Esophagus muscularis mucosa (tissue), 3 donors: ENCODE measurements around the gene DOCK6.

Experiments used
- POLR2A ChIP-seq: fragments of 450-650 bp; IDR thresholded peaks from one replicate; pipeline ENCODE4 v1.6.1; 2017; ENCODE audit warnings: antibody characterized with exemption, moderate library complexity, mild to moderate bottlenecking, low read depth
- POLR2AphosphoS5 ChIP-seq, 2 donors: sonication (generic); formaldehyde crosslinking; IDR thresholded peaks; one replicate each; pipeline ENCODE4 v1.6.1; 2017; ENCODE audit warnings: antibody characterized with exemption in 2 of 2
- TF ChIP-seq, protein P1 (sequence below), 3 experiments: fragments of 200-600 bp in 2 of 3; fragments of 450-650 bp in 1 of 3; sonication (generic) in 2 of 3; IDR thresholded peaks; one replicate each; pipeline ENCODE4 v1.5.1; 2017 to 2019; ENCODE audit warnings: antibody characterized with exemption in 3 of 3, mild to moderate bottlenecking in 2 of 3, moderate library complexity in 1 of 3

DNA sequence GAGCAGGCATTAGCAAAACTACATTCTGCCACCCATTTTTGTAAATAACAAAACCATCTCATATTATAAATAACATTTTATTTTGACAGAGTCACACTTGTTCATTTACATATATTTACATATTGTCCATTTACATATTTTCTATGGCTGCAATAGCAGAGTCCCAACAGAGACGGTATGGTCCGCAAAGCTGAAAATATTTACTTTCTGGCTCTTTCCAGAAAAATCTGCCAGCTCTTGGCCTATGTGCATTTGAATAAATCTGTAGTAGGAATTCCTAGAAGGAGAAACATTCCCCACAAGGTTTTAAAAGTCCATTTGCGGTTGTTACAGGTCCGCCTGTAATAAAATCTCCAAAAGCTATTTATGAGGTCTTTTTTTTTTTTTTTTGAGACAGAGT lies 27.9 kb upstream of the DOCK6 start:
- no peak for TF ChIP-seq POLR2A
- TF ChIP-seq, protein P1, sequence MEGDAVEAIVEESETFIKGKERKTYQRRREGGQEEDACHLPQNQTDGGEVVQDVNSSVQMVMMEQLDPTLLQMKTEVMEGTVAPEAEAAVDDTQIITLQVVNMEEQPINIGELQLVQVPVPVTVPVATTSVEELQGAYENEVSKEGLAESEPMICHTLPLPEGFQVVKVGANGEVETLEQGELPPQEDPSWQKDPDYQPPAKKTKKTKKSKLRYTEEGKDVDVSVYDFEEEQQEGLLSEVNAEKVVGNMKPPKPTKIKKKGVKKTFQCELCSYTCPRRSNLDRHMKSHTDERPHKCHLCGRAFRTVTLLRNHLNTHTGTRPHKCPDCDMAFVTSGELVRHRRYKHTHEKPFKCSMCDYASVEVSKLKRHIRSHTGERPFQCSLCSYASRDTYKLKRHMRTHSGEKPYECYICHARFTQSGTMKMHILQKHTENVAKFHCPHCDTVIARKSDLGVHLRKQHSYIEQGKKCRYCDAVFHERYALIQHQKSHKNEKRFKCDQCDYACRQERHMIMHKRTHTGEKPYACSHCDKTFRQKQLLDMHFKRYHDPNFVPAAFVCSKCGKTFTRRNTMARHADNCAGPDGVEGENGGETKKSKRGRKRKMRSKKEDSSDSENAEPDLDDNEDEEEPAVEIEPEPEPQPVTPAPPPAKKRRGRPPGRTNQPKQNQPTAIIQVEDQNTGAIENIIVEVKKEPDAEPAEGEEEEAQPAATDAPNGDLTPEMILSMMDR (IDR thresholded peaks at IDR 0.05), result no peak
- TF ChIP-seq POLR2AphosphoS5 (IDR thresholded peaks at IDR 0.05), result no peak
